PC-9 (cell line): Measurements from ENCODE around the gene PRRG2. TPM values are rescaled to one million over a fixed set of nuclear protein-coding genes. Genes with fewer than 3 reads are reported as not detected.

Source experiments
- BruUV-seq: library from RNA; stranded (reverse); fragments of 400-500 nt; replicated peaks from 2 replicates; lab custom pipeline; 2021; lab: Mats Ljungman, UMichigan
- CTCF ChIA-PET: fragments of 300-600 bp; sonication (Branson Sonifier 250); formaldehyde crosslinking; loops from one replicate; lab custom pipeline; 2022; ENCODE audit warnings: antibody characterized with exemption; lab: Charles Lee
- POLR2A ChIA-PET: fragments of 300-600 bp; sonication (Branson Sonifier 250); formaldehyde crosslinking; loops from one replicate; lab custom pipeline; 2022; ENCODE audit warnings: antibody characterized with exemption; ENCODE audit not compliant: unreplicated experiment; lab: Charles Lee
- DNase-seq, 2 experiments: peaks; one replicate each; pipeline versions ENCODE4 v3.0.0 to v3.0.0-alpha.2; 2015 to 2022; ENCODE audit warnings: mixed read lengths in 1 of 2
- H2AFZ ChIP-seq: fragments of 200-600 bp; sonication (generic); 2 replicates; pipeline ENCODE4 v1.8.1; 2017; ENCODE audit warnings: antibody characterized with exemption
- H3F3A ChIP-seq: fragments of 200-600 bp; sonication (generic); 2 replicates; pipeline ENCODE4 v1.8.1; 2017; ENCODE audit warnings: antibody characterized with exemption, mild to moderate bottlenecking, low read depth; ENCODE audit not compliant: insufficient read depth
- H3K27ac ChIP-seq: fragments of 200-600 bp; sonication (generic); 2 replicates; pipeline ENCODE4 v1.6.1; 2016; ENCODE audit warnings: mixed run types
- H3K27me3 ChIP-seq: fragments of 200-600 bp; sonication (generic); 2 replicates; pipeline ENCODE4 v1.6.1; 2016; ENCODE audit warnings: low read depth, mixed run types; ENCODE audit not compliant: insufficient read depth
- H3K36me3 ChIP-seq: fragments of 200-600 bp; sonication (generic); 2 replicates; pipeline ENCODE4 v1.6.1; 2016; ENCODE audit warnings: low read depth, mixed run types
- H3K4me1 ChIP-seq: fragments of 200-600 bp; sonication (generic); replicated peaks from 2 replicates; pipeline ENCODE4 v1.6.1; 2016; ENCODE audit warnings: mixed run types; ENCODE audit not compliant: insufficient read depth
- H3K4me2 ChIP-seq: fragments of 200-600 bp; sonication (generic); 2 replicates; pipeline ENCODE4 v1.6.1; 2017; ENCODE audit warnings: mixed run types
- H3K4me3 ChIP-seq: fragments of 200-600 bp; sonication (generic); 2 replicates; pipeline ENCODE4 v1.6.1; 2016; ENCODE audit warnings: mixed run types
- H3K79me2 ChIP-seq: fragments of 200-600 bp; sonication (generic); 2 replicates; pipeline ENCODE4 v1.6.1; 2017; ENCODE audit warnings: low read depth, mixed run types
- H3K9me2 ChIP-seq: fragments of 200-600 bp; sonication (generic); 2 replicates; pipeline ENCODE4 v1.8.1; 2017; ENCODE audit warnings: mild to moderate bottlenecking; ENCODE audit not compliant: insufficient read depth
- H3K9me3 ChIP-seq: fragments of 200-600 bp; sonication (generic); 2 replicates; pipeline ENCODE4 v1.8.1; 2016; ENCODE audit warnings: low read depth; ENCODE audit not compliant: insufficient read depth
- H4K20me1 ChIP-seq: fragments of 200-600 bp; sonication (generic); 2 replicates; pipeline ENCODE4 v1.8.1; 2017; ENCODE audit not compliant: insufficient read depth
- EZH2 ChIP-seq: fragments of 200-600 bp; sonication (generic); IDR thresholded peaks from 2 replicates; pipeline ENCODE4 v1.8.0; 2017; ENCODE audit warnings: antibody characterized with exemption, low read depth
- intact Hi-C: fragments of 100-400 bp; cut with micrococcal nuclease; formaldehyde crosslinking; loops from one replicate; pipeline ENCODE4 v1.10.0; 2022; ENCODE audit not compliant: unreplicated experiment
- total RNA-seq: library from RNA; stranded (reverse); gene quantifications from 2 replicates; pipeline ENCODE4 v1.2.3, GENCODE V29; 2021
- TF ChIP-seq, protein P1 (sequence below): fragments of 200-600 bp; sonication (generic); conservative IDR thresholded peaks from 2 replicates; pipeline ENCODE4 v1.6.1; 2017; ENCODE audit warnings: mixed run types, antibody characterized with exemption, mild to moderate bottlenecking, moderate library complexity

The PRRG2 gene
- total RNA-seq, 1 experiment from 2014 or later, result 16.2 TPM

DNA sequence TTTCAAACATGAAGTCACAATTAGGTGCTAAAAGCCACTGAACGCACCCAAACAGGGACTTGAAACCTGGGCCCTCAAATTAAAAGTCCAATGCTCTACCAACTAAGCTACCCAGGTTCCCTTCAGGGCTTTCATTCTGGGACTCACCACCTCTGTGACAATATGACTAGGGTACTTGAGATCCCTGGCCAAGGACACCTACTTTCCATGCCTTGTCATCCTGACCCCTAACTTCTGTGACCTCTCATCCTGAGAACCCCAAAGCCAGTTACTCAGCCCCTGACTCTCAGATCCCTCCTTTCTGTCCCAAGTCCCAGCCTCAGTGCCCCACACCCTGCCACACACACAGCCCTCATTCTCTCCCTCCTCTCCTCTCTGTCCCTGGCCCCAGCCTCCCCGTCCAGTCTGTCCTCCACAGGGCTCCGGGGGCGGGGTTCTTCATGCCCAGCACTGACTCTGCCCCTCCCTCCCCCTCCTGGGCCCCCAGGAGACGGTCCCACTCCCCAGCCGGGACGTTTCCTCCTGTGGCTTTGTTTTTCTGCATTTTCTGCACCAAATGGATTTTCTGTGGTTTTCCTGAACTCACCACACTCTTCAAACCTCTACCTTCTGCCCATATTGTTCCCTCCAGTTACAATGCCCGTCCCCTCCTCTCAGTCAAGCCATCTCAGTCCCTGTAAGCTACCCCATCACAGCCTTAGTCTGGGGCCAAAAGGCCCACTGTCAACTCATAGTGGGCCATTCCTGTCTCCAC, 46.3 kb upstream of the PRRG2 start:
- Histone ChIP-seq H3K27me3 (no peaks in the 10 kb centered on the region), H3K36me3 (no peaks in the 10 kb centered on the region), H3K4me3 (peak overlapping the region; percentile 87; the same call in 1 of the 2 replicates), H3K4me1 (no peaks in the 10 kb centered on the region; the same call in 1 of the 2 replicates), H3K4me2 (peak overlapping the region; percentile 91), H3K9me3 (no peaks in the 10 kb centered on the region), H2AFZ (no peak overlapping the region; the same call in 1 of the 2 replicates), H4K20me1 (peaks cover 3% of the 10 kb centered on the region; the same call in 1 of the 2 replicates), H3K27ac (no peak overlapping the region), H3F3A (peaks cover 9% of the 10 kb centered on the region; the same call in 1 of the 2 replicates), H3K9me2 (no peaks in the 10 kb centered on the region), H3K79me2 (no peaks in the 10 kb centered on the region)
- POLR2A ChIA-PET, result no interaction called here
- TF ChIP-seq, protein P1, sequence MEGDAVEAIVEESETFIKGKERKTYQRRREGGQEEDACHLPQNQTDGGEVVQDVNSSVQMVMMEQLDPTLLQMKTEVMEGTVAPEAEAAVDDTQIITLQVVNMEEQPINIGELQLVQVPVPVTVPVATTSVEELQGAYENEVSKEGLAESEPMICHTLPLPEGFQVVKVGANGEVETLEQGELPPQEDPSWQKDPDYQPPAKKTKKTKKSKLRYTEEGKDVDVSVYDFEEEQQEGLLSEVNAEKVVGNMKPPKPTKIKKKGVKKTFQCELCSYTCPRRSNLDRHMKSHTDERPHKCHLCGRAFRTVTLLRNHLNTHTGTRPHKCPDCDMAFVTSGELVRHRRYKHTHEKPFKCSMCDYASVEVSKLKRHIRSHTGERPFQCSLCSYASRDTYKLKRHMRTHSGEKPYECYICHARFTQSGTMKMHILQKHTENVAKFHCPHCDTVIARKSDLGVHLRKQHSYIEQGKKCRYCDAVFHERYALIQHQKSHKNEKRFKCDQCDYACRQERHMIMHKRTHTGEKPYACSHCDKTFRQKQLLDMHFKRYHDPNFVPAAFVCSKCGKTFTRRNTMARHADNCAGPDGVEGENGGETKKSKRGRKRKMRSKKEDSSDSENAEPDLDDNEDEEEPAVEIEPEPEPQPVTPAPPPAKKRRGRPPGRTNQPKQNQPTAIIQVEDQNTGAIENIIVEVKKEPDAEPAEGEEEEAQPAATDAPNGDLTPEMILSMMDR, result no peak
- TF ChIP-seq EZH2, result no peak
- no peak for DNase-seq
- intact Hi-C loops, result no loop called here
- no TSS peak for BruUV-seq
- CTCF ChIA-PET, result interaction anchor here (0.7 kb wide), 1 partner anchor 30 kb away, joined by 7 read pairs; no protein-coding TSS in a partner anchor

DNA sequence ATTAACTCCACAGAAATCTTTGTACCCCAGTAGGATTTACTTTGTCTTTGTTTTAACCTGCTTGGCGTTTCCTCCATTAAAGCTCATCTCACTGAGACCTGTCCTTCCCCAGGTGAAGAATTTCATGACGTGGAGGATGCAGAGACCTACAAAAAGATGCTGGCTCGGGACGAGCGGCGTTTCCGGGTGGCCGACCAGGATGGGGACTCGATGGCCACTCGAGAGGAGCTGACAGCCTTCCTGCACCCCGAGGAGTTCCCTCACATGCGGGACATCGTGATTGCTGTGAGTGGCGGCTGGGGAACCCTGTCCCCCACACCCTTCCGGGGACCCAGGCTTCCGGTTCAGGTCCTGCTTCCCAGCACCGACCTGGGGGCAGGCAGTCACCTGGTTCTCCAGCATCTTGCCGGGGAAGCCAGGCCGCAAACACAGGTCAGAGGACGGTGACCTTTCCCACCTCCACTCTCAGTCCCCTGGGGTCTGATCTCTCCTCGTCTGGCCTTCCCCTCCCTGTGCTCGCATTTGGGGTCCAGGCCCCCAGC, 44.1 kb upstream of the PRRG2 start:
- TF ChIP-seq EZH2, result no peak
- TF ChIP-seq, protein P1, result no peak
- Histone ChIP-seq H3K9me3 (no peaks in the 10 kb centered on the region), H3K27me3 (no peaks in the 10 kb centered on the region), H3F3A (peaks cover 14% of the 10 kb centered on the region), H3K4me3 (no peak overlapping the region), H3K4me2 (no peak overlapping the region), H2AFZ (no peak overlapping the region), H4K20me1 (peaks cover 3% of the 10 kb centered on the region; the same call in 1 of the 2 replicates), H3K79me2 (no peaks in the 10 kb centered on the region), H3K4me1 (no peaks in the 10 kb centered on the region; the same call in 1 of the 2 replicates), H3K27ac (no peak overlapping the region), H3K36me3 (no peaks in the 10 kb centered on the region), H3K9me2 (no peaks in the 10 kb centered on the region)
- intact Hi-C loops, result no loop called here
- ChIA-PET POLR2A (no interaction called here), CTCF (no interaction called here)
- no TSS peak for BruUV-seq
- no peak for DNase-seq

DNA sequence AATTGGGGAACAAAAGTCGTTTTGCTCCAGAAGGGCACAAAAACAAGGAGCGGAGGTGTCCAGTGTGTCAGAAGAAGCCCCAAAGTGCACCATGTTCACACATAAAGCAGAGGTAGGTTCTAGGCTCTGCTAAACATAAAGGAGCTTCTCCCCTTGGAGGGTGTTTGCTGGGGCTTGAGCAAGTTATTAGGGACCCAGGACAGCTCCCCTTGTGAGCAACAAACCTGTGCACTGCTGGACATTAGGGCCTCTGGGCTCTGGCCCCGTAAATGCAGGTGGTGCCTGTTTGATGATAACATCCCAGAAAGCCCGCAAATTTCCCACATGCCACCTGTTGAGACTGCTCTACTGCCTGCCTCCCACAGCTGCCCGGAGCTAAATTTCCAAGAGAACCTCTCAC, 42.5 kb upstream of the PRRG2 start:
- no peaks in the 10 kb centered on the region for H3K4me1 ChIP-seq
- H3K27ac ChIP-seq, result no peak overlapping the region
- CTCF ChIA-PET, result interaction anchor here (0.5 kb wide), 1 partner anchor 284 kb away, joined by 5 read pairs; no protein-coding TSS in a partner anchor
- no peaks in the 10 kb centered on the region for H3K79me2 ChIP-seq
- H3K27me3 ChIP-seq, result no peaks in the 10 kb centered on the region
- no peaks in the 10 kb centered on the region for H4K20me1 ChIP-seq
- TF ChIP-seq EZH2, result no peak
- TF ChIP-seq, protein P1, result no peak
- H2AFZ ChIP-seq, result no peak overlapping the region
- BruUV-seq, result no TSS peak
- no peaks in the 10 kb centered on the region for H3K9me3 ChIP-seq
- POLR2A ChIA-PET, result no interaction called here
- no peaks in the 10 kb centered on the region for H3K9me2 ChIP-seq
- peaks cover 9% of the 10 kb centered on the region; the same call in 1 of the 2 replicates for H3F3A ChIP-seq
- H3K36me3 ChIP-seq, result no peaks in the 10 kb centered on the region
- H3K4me2 ChIP-seq, result no peak overlapping the region
- intact Hi-C loops, result no loop called here
- no peak overlapping the region for H3K4me3 ChIP-seq
- DNase-seq, result no peak
